Neural crest cell (in vitro differentiated cells): ENCODE results near the gene CDKN2B-AS1. TPM values are rescaled to one million over a fixed set of nuclear protein-coding genes. Genes with fewer than 3 reads are reported as not detected.
"Not testable (repeated sequence)": the region's sequence is repeated elsewhere in the genome, so short reads cannot be mapped to it uniquely, and the experiment has no call there.

Source experiments
- DNase-seq: peaks from one replicate; pipeline ENCODE4 v3.0.0; 2021; ENCODE audit warnings: low read depth, mixed read lengths, low spot score
- H3K27ac Mint-ChIP-seq: one replicate; pipeline ENCODE4 v1.8.0; 2021; ENCODE audit warnings: mild to moderate bottlenecking, mixed read lengths; ENCODE audit not compliant: unreplicated experiment
- H3K27me3 Mint-ChIP-seq: 2 replicates; pipeline ENCODE4 v1.8.0; 2021; ENCODE audit warnings: low read depth, mild to moderate bottlenecking, mixed read lengths
- H3K36me3 Mint-ChIP-seq: 2 replicates; pipeline ENCODE4 v1.8.0; 2021; ENCODE audit warnings: low read depth, mild to moderate bottlenecking, mixed read lengths
- H3K4me1 Mint-ChIP-seq: 2 replicates; pipeline ENCODE4 v1.8.0; 2021; ENCODE audit warnings: mixed read lengths
- H3K4me3 Mint-ChIP-seq: one replicate; pipeline ENCODE4 v1.8.0; 2021; ENCODE audit warnings: mild to moderate bottlenecking, mixed read lengths
- H3K9me3 Mint-ChIP-seq: 2 replicates; pipeline ENCODE4 v1.8.0; 2021; ENCODE audit warnings: mixed read lengths
- long read RNA-seq: library from polyadenylated mRNA; unstranded; transcript quantifications from one replicate; pipeline ENCODE4 v2.0.0, GENCODE V29; 2020
- total RNA-seq: library from RNA; stranded (reverse); gene quantifications from 2 replicates; pipeline ENCODE4 v1.2.1, GENCODE V29; 2021
- TF ChIP-seq, protein P1 (sequence below): fragments of 200-600 bp; sonication (generic); conservative IDR thresholded peaks from 2 replicates; pipeline ENCODE4 v1.5.0; 2021; ENCODE audit warnings: antibody characterized with exemption, mild to moderate bottlenecking

Gene CDKN2B-AS1
- total RNA-seq = 0.21 TPM in 1 of 2 replicates, not detected in the other
- long read RNA-seq = 0 reads

DNA sequence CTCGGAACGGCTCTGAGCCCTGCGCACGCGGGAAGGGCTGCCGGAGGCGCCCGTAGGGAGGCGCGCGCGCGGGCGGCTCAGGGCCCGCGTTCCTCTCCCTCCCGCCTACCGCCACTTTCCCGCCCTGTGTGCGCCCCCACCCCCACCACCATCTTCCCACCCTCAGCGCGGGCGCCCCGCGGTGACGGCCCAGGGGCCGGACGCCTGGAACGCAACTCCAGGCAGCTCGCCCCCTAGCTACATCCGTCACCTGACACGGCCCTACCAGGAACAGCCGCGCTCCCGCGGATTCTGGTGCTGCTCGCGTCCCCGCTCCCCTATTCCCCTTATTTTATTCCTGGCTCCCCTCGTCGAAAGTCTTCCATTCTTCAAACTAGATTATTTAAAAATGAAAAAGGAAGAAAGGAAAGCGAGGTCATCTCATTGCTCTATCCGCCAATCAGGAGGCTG, at the start of gene CDKN2B-AS1:
Gene CDKN2B-AS1 (plus strand): TSS at position 236 of the 450 bp plus-strand sequence.
- H3K4me1 Mint-ChIP-seq = peaks cover 13% of the 10 kb centered on the region
- TF ChIP-seq, protein P1, sequence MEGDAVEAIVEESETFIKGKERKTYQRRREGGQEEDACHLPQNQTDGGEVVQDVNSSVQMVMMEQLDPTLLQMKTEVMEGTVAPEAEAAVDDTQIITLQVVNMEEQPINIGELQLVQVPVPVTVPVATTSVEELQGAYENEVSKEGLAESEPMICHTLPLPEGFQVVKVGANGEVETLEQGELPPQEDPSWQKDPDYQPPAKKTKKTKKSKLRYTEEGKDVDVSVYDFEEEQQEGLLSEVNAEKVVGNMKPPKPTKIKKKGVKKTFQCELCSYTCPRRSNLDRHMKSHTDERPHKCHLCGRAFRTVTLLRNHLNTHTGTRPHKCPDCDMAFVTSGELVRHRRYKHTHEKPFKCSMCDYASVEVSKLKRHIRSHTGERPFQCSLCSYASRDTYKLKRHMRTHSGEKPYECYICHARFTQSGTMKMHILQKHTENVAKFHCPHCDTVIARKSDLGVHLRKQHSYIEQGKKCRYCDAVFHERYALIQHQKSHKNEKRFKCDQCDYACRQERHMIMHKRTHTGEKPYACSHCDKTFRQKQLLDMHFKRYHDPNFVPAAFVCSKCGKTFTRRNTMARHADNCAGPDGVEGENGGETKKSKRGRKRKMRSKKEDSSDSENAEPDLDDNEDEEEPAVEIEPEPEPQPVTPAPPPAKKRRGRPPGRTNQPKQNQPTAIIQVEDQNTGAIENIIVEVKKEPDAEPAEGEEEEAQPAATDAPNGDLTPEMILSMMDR = peak; percentile 11
- H3K27me3 Mint-ChIP-seq = peaks cover 89% of the 10 kb centered on the region
- H3K27ac Mint-ChIP-seq = no peak within 1 kb of the TSS
- peaks cover 2% of the 10 kb centered on the region for H3K36me3 Mint-ChIP-seq
- peak within 1 kb of the TSS; percentile 86 for H3K4me3 Mint-ChIP-seq
- DNase-seq = no peak
- no peaks in the 10 kb centered on the region for H3K9me3 Mint-ChIP-seq

DNA sequence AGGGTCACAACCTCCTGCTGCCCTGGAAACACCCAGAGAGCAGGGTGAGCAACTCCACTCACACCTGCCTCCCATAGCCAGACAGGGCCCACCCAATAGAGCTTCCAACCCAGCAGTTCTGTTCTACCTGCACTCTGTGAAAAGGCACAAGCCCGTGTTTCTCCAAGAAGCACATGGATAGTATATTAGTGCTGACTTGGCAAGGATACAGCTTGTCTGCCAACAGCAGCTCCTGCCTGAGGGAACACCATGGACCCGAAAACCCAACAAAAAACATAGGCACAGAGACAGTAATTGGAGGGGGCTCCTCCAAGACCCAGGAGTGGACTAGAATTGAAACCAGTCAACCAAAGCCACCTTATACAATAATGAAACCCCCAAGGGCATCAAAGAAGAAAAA, 49.0 kb upstream of the CDKN2B-AS1 start:
- no peak for DNase-seq
- H3K4me3 Mint-ChIP-seq = no peak overlapping the region
- H3K36me3 Mint-ChIP-seq = no peaks in the 10 kb centered on the region
- H3K27ac Mint-ChIP-seq = no peak overlapping the region
- peaks cover 4% of the 10 kb centered on the region for H3K27me3 Mint-ChIP-seq
- no peaks in the 10 kb centered on the region for H3K4me1 Mint-ChIP-seq
- TF ChIP-seq, protein P1 = no peak
- peaks cover 3% of the 10 kb centered on the region for H3K9me3 Mint-ChIP-seq

DNA sequence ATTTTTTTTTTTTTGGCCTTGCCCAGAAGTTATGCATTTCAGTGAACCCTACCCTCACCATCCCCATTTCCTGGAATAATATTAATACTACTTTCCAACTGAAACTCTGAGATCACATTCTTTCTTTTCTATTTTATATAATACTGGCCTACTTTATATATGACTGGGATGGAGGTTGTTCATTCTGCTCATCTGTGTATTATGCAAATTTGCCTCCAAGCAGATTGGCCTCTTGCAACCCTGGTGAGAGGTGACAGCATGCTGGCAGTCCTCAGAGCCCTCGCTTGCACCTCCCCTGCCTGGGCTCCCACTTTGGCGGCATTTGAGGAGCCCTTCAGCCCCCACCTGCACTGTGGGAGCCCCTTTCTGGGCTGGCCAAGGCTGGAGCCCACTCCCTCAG, 35.8 kb upstream of the CDKN2B-AS1 start:
- H3K9me3 Mint-ChIP-seq = peaks cover 11% of the 10 kb centered on the region
- H3K4me1 Mint-ChIP-seq = no peaks in the 10 kb centered on the region
- DNase-seq = no peak
- TF ChIP-seq, protein P1 = no peak
- H3K27me3 Mint-ChIP-seq = peaks cover 46% of the 10 kb centered on the region
- H3K4me3 Mint-ChIP-seq = no peak overlapping the region
- H3K27ac Mint-ChIP-seq = no peak overlapping the region
- peaks cover 4% of the 10 kb centered on the region for H3K36me3 Mint-ChIP-seq

DNA sequence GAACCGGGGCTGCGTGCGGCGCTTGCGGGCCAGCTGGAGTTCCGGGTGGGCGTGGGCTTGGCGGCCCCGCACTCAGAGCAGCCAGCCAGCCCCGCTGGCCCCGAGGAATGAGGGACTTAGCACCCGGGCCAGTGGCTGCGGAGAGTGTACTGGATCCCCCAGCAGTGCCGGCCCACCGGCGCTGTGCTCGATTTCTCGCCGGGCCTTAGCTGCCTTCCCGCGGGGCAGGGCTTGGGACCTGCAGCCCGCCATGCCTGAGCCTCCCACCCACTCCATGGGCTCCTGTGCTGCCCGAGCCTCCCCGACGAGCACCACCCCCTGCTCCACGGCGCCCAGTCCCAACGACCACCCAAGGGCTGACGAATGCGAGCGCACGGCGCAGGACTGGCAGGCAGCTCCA, 35.3 kb upstream of the CDKN2B-AS1 start:
- Mint-ChIP-seq H3K27me3 (peaks cover 51% of the 10 kb centered on the region), H3K9me3 (peaks cover 11% of the 10 kb centered on the region)
- not testable (repeated sequence) for H3K27ac Mint-ChIP-seq, H3K4me1 Mint-ChIP-seq, H3K4me3 Mint-ChIP-seq, DNase-seq, H3K36me3 Mint-ChIP-seq

DNA sequence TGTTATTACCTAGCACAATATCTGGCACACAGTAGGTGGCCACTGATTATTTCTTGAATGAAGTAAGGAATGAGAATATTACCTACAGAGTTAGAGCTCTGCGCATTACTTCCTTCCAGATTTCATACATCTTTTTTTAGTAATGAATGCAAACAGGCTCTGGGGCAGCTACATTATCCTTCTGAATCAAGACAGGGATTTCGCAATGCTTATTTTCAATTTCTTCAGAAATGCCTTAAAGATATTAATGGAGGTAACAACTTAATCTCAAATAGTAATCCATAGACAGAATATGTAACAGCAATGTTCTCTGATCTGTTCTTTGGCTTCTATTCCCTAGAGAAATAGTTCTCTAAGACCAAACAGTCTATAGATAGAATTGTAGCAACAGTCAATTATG, 33.0 kb upstream of the CDKN2B-AS1 start:
- Mint-ChIP-seq H3K4me1 (peaks cover 8% of the 10 kb centered on the region), H3K9me3 (peaks cover 11% of the 10 kb centered on the region), H3K27ac (no peak overlapping the region), H3K4me3 (no peak overlapping the region), H3K36me3 (peaks cover 5% of the 10 kb centered on the region), H3K27me3 (peaks cover 65% of the 10 kb centered on the region)
- DNase-seq = no peak
- TF ChIP-seq, protein P1 = no peak

DNA sequence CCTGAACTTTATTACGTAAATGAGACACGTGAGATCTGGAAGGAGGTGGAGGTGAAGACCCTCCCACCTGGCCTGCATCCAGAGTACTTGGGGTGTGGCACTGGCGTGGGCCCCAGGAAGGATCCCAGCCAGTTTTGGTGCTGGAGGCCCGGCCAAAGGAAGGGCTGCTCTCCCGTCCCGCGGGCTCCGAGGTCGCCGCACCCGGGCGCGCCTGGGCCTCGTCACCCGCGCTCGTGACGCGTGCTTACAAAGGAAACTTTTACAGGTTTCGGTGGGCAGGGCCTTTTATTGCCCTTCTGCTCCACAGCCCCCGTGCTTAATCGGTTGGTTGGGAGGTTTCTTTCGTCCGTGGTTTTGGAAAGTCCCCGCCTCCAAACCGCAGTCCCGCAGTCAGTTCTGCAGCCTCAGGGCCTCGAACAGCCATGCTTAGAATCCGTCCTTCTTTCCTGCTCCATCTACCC, 29.6 kb upstream of the CDKN2B-AS1 start:
- Mint-ChIP-seq H3K36me3 (peaks cover 6% of the 10 kb centered on the region), H3K27ac (no peak overlapping the region), H3K27me3 (peaks cover 91% of the 10 kb centered on the region), H3K4me3 (peak overlapping the region; percentile 4), H3K9me3 (peaks cover 11% of the 10 kb centered on the region), H3K4me1 (peaks cover 15% of the 10 kb centered on the region)
- TF ChIP-seq, protein P1 = no peak
- DNase-seq = no peak
